ENCODE measurements around the gene BABAM2.

- no peak for TF ChIP-seq CTCF (conservative IDR thresholded peaks at IDR 0.05 in 1 of 2, IDR thresholded peaks at IDR 0.05 in 1 of 2; ENCODE audit: extremely low read depth in 1 of 2, insufficient read depth in 1 of 2, low read depth in 1 of 2, low read length in 2 of 2)
- TF ChIP-seq EZH2 (IDR thresholded peaks at IDR 0.05; ENCODE audit: borderline replicate concordance, low read length), result no peak
Measured at GRCh38 chr2:28343971-28344715, 453.6 kb downstream of the BABAM2 start.

Measured in mammary epithelial cell (primary cell).